Central memory CD8-positive, alpha-beta T cell (primary cell): Measurements from ENCODE around the gene OR2A12.
"Not testable (repeated sequence)": the region's sequence is repeated elsewhere in the genome, so short reads cannot be mapped to it uniquely, and the experiment has no call there.

ENCODE experiments used
- ATAC-seq: fragments of 150-1000 bp; cut with Tn5 transposase; replicated peaks from 2 replicates; pipeline ENCODE4 v1.10.0; 2022; ENCODE audit warnings: mild to moderate bottlenecking, moderate FRiP score, moderate number of reproducible peaks; ENCODE audit not compliant: poor library complexity, severe bottlenecking; ENCODE audit errors: extremely low read depth
- DNase-seq, 2 donors: peaks; one replicate each; pipeline ENCODE4 v3.0.0; 2021; ENCODE audit warnings: low spot score in 2 of 2
- H3K27ac Mint-ChIP-seq: one replicate; pipeline ENCODE4 v1.8.0; 2022; ENCODE audit warnings: low read depth, mild to moderate bottlenecking, moderate library complexity, mixed read lengths
- H3K27me3 Mint-ChIP-seq: one replicate; pipeline ENCODE4 v1.8.0; 2022; ENCODE audit warnings: mixed read lengths
- H3K36me3 Mint-ChIP-seq: one replicate; pipeline ENCODE4 v1.8.0; 2022; ENCODE audit warnings: mild to moderate bottlenecking, moderate library complexity, mixed read lengths; ENCODE audit not compliant: insufficient read depth
- H3K4me1 Mint-ChIP-seq: one replicate; pipeline ENCODE4 v1.8.0; 2022; ENCODE audit warnings: mixed read lengths
- H3K4me3 Mint-ChIP-seq: one replicate; pipeline ENCODE4 v1.8.0; 2022; ENCODE audit warnings: mild to moderate bottlenecking, moderate library complexity, mixed read lengths
- H3K9me3 Mint-ChIP-seq: one replicate; pipeline ENCODE4 v1.8.0; 2022; ENCODE audit warnings: mixed read lengths

OR2A12 gene, protein sequence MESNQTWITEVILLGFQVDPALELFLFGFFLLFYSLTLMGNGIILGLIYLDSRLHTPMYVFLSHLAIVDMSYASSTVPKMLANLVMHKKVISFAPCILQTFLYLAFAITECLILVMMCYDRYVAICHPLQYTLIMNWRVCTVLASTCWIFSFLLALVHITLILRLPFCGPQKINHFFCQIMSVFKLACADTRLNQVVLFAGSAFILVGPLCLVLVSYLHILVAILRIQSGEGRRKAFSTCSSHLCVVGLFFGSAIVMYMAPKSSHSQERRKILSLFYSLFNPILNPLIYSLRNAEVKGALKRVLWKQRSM

GRCh38 chr7:144085978-144086377 is at the start of gene OR2A12:
Gene OR2A12 (plus strand): TSS chr7:144086278. CDS start chr7:144095108, 8,830 bp downstream.
- Mint-ChIP-seq H3K9me3 (no peaks in the 10 kb centered on the region), H3K4me3 (no peak within 1 kb of the TSS), H3K27ac (no peak within 1 kb of the TSS), H3K4me1 (no peaks in the 10 kb centered on the region), H3K36me3 (peaks cover 2% of the 10 kb centered on the region), H3K27me3 (peaks cover 14% of the 10 kb centered on the region)
- ATAC-seq: no peak
- no peak for DNase-seq

GRCh38 chr7:144036302-144036885 is 49.7 kb upstream of the OR2A12 start:
- no peaks in the 10 kb centered on the region for H3K36me3 Mint-ChIP-seq
- no peak overlapping the region for H3K4me3 Mint-ChIP-seq
- no peaks in the 10 kb centered on the region for H3K4me1 Mint-ChIP-seq
- no peak overlapping the region for H3K27ac Mint-ChIP-seq
- peaks cover 43% of the 10 kb centered on the region for H3K27me3 Mint-ChIP-seq
- DNase-seq (no peak), ATAC-seq (no peak)
- no peaks in the 10 kb centered on the region for H3K9me3 Mint-ChIP-seq

DNA sequence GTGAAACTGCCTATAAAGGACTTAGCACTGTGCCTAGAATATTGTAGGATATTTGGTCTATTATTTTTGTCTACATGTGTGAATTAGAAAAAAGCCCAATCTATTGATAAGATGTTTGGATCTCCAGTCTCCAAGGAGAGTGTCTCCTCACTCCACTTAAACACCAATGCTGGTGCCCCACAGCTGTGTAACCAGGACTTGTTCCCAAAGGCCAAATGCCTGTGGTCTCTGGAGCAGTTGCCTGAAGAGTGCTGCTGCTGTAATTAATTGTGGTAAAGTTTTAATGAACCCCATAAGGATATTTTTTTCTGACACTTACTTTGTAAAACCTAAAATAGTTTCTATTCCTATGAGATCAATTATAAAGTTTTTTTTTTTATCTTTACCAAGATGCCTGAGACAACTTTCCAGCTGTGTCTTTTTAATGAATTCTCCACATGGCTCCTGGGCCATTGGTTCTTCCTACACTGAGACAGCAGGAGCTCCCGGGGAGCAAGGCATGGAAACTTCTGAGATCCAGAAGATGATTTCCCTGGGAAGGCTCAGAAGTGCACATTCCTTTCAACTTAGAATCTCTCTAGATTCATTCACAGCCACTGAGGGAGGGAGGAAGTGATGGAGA is 48.6 kb upstream of the OR2A12 start:
- ATAC-seq (no peak), DNase-seq (no peak)
- Mint-ChIP-seq H3K4me1 (no peaks in the 10 kb centered on the region), H3K27me3 (peaks cover 33% of the 10 kb centered on the region), H3K36me3 (no peaks in the 10 kb centered on the region), H3K4me3 (no peak overlapping the region), H3K27ac (no peak overlapping the region), H3K9me3 (no peaks in the 10 kb centered on the region)

- H3K27ac Mint-ChIP-seq: no peak overlapping the region
- ATAC-seq (no peak), DNase-seq (no peak)
- peaks cover 20% of the 10 kb centered on the region for H3K27me3 Mint-ChIP-seq
- no peaks in the 10 kb centered on the region for H3K36me3 Mint-ChIP-seq
- no peak overlapping the region for H3K4me3 Mint-ChIP-seq
- no peaks in the 10 kb centered on the region for H3K4me1 Mint-ChIP-seq
- H3K9me3 Mint-ChIP-seq: no peaks in the 10 kb centered on the region
Observed at GRCh38 chr7:144038887-144039286, 47.2 kb upstream of the OR2A12 start.

- ATAC-seq (no peak), DNase-seq (no peak)
- peaks cover 44% of the 10 kb centered on the region for H3K27me3 Mint-ChIP-seq
- no peaks in the 10 kb centered on the region for H3K4me1 Mint-ChIP-seq
- no peaks in the 10 kb centered on the region for H3K9me3 Mint-ChIP-seq
- no peak within 1 kb of the TSS for H3K4me3 Mint-ChIP-seq
- no peak within 1 kb of the TSS for H3K27ac Mint-ChIP-seq
- no peaks in the 10 kb centered on the region for H3K36me3 Mint-ChIP-seq
Observed at GRCh38 chr7:144048648-144049047, 37.4 kb upstream of the OR2A12 start, which contains the start of gene OR2A5. Gene OR2A5 (plus strand): TSS chr7:144048948. CDS start chr7:144050402, 1,454 bp downstream.

DNA sequence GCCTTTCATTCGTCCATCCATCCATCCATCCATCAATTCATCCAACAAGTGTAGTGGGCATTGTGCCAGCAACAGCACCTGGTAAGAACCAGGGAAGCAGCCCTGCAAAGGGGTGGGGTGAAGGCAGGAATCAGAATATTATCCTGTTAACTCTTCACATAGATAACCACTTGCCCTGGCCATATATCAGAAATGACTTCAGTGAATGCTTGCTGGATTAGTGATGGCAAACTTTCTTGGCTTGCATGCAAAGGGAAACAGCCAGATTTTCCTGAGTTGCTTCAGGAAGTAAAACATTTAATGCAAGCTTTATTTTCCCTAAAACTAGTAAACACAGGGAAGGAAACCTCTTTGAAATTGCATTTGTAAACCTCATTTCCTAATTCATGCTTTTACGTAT is 36.6 kb upstream of the OR2A12 start:
- Mint-ChIP-seq H3K27me3 (peaks cover 53% of the 10 kb centered on the region), H3K9me3 (no peaks in the 10 kb centered on the region), H3K27ac (no peak overlapping the region), H3K4me3 (no peak overlapping the region), H3K36me3 (no peaks in the 10 kb centered on the region), H3K4me1 (no peaks in the 10 kb centered on the region)
- DNase-seq: no peak
- no peak for ATAC-seq

GRCh38 chr7:144050093-144050492 is 36.0 kb upstream of the OR2A12 start:
- Mint-ChIP-seq H3K27ac (no peak overlapping the region), H3K4me3 (no peak overlapping the region), H3K27me3 (peaks cover 59% of the 10 kb centered on the region), H3K4me1 (no peaks in the 10 kb centered on the region), H3K9me3 (no peaks in the 10 kb centered on the region), H3K36me3 (no peaks in the 10 kb centered on the region)
- ATAC-seq (no peak), DNase-seq (no peak)

DNA sequence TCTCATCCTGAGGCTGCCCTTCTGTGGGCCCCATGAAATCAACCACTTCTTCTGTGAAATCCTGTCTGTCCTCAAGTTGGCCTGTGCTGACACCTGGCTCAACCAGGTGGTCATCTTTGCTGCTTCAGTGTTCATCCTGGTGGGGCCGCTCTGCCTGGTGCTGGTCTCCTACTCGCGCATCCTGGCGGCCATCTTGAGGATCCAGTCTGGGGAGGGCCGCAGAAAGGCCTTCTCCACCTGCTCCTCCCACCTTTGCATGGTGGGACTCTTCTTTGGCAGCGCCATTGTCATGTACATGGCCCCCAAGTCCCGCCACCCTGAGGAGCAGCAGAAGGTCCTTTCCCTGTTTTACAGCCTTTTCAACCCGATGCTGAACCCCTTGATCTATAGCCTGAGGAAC is 35.2 kb upstream of the OR2A12 start:
- H3K9me3 Mint-ChIP-seq, H3K4me1 Mint-ChIP-seq, DNase-seq, H3K36me3 Mint-ChIP-seq, H3K27ac Mint-ChIP-seq, H3K4me3 Mint-ChIP-seq, ATAC-seq: not testable (repeated sequence)
- H3K27me3 Mint-ChIP-seq: peaks cover 67% of the 10 kb centered on the region

DNA sequence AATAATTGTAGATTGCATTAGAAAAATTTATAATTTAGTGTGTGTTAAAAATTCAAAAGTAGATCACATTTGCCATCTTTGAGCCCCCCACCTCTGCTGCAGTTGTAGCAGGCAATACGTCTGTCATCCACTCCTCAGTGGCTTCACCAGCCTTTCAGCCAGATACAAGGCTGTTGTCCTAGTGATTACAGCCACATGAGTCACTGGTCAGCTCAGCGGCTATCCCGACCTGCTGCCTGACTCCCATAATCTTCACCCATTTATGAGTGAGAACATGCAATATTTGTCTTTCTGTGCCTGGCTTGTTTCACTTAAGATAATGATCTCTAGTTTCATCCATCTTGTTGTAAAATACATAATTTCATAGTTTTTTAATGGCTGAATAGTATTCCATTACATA is 28.1 kb upstream of the OR2A12 start:
- Mint-ChIP-seq H3K9me3 (peaks cover 5% of the 10 kb centered on the region), H3K4me3 (no peak overlapping the region), H3K4me1 (peaks cover 4% of the 10 kb centered on the region), H3K27me3 (peaks cover 70% of the 10 kb centered on the region), H3K27ac (no peak overlapping the region), H3K36me3 (no peaks in the 10 kb centered on the region)
- DNase-seq (no peak), ATAC-seq (no peak)

DNA sequence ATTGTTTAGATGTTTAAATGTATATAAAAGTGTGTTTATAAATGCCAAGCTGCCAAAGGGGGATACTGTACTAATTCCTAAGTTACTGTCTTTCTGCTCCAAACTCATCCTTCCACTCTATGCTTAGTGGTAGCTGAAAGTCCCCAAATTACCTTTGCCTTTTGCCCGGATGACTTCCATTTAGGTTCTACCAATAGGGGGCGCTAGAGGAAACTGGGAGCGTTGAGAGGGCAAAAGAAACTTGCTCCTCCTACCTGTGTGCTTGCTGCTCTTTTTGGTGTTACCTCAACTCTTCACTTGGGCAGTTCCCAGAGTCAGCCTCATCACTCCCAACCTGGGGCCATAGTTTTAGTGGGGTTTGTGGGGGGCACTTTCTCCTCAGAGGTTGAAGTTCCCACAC is 22.4 kb upstream of the OR2A12 start:
- Mint-ChIP-seq H3K27ac (no peak overlapping the region), H3K36me3 (no peaks in the 10 kb centered on the region), H3K9me3 (peaks cover 5% of the 10 kb centered on the region), H3K27me3 (peaks cover 83% of the 10 kb centered on the region), H3K4me1 (no peaks in the 10 kb centered on the region), H3K4me3 (no peak overlapping the region)
- ATAC-seq (no peak), DNase-seq (no peak)

GRCh38 chr7:144069511-144069910 is 16.6 kb upstream of the OR2A12 start, which contains the start of gene OR2A25:
Gene OR2A25 (plus strand): TSS chr7:144069811. CDS start chr7:144074220, 4,409 bp downstream.
- no peaks in the 10 kb centered on the region for H3K9me3 Mint-ChIP-seq
- H3K27me3 Mint-ChIP-seq: peaks cover 48% of the 10 kb centered on the region
- no peaks in the 10 kb centered on the region for H3K36me3 Mint-ChIP-seq
- no peak for ATAC-seq
- no peak within 1 kb of the TSS for H3K27ac Mint-ChIP-seq
- no peak within 1 kb of the TSS for H3K4me3 Mint-ChIP-seq
- no peak for DNase-seq
- H3K4me1 Mint-ChIP-seq: no peaks in the 10 kb centered on the region

DNA sequence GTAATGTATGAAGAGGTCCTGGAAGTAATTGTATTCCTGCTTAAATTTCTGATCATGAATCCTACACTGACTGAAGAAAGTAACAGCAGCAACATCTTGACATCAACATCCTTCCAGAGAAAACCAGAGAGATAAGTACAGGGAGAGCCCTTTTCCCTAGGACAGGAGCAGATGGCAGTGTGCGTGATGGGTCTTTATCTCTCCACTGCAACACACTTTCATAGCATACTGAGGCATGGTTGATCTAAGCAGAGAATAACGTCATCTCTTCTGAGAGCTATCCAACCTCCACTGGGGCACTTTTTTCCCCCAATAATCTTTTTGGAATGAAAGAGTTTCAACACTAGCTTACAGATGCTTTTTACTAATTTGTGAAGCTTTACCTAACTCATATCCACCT is 16.1 kb upstream of the OR2A12 start:
- H3K4me3 Mint-ChIP-seq: no peak overlapping the region
- no peaks in the 10 kb centered on the region for H3K9me3 Mint-ChIP-seq
- DNase-seq (no peak), ATAC-seq (no peak)
- no peaks in the 10 kb centered on the region for H3K36me3 Mint-ChIP-seq
- H3K4me1 Mint-ChIP-seq: no peaks in the 10 kb centered on the region
- peaks cover 50% of the 10 kb centered on the region for H3K27me3 Mint-ChIP-seq
- H3K27ac Mint-ChIP-seq: no peak overlapping the region

DNA sequence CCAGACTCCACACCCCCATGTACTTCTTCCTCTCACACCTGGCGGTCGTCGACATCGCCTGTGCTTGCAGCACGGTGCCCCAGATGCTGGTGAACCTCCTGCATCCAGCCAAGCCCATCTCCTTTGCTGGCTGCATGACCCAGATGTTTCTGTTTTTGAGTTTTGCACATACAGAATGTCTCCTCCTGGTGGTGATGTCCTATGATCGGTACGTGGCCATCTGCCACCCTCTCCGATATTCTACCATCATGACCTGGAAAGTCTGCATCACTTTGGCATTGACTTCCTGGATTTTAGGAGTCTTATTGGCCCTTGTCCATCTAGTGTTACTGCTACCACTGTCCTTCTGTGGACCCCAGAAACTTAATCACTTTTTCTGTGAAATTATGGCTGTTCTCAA is 11.7 kb upstream of the OR2A12 start:
- Mint-ChIP-seq H3K4me1 (no peaks in the 10 kb centered on the region), H3K27me3 (peaks cover 29% of the 10 kb centered on the region), H3K9me3 (no peaks in the 10 kb centered on the region), H3K36me3 (no peaks in the 10 kb centered on the region), H3K4me3 (no peak overlapping the region), H3K27ac (no peak overlapping the region)
- DNase-seq (no peak), ATAC-seq (no peak)
